Stimulated activated CD4-positive, alpha-beta T cell treated with anti-CD3 and anti-CD28 coated beads, Interleukin-15, amount 100 ng/mL, for 1 hour (primary cell): ENCODE data around the gene RELN.
"Not testable (repeated sequence)": the region's sequence is repeated elsewhere in the genome, so short reads cannot be mapped to it uniquely, and the experiment has no call there.

ENCODE experiments used
- DNase-seq, 2 donors: peaks; one replicate each; pipeline ENCODE4 v3.0.0-alpha.2; 2020; ENCODE audit warnings: low read depth in 1 of 2, low spot score in 1 of 2

RELN gene

DNA sequence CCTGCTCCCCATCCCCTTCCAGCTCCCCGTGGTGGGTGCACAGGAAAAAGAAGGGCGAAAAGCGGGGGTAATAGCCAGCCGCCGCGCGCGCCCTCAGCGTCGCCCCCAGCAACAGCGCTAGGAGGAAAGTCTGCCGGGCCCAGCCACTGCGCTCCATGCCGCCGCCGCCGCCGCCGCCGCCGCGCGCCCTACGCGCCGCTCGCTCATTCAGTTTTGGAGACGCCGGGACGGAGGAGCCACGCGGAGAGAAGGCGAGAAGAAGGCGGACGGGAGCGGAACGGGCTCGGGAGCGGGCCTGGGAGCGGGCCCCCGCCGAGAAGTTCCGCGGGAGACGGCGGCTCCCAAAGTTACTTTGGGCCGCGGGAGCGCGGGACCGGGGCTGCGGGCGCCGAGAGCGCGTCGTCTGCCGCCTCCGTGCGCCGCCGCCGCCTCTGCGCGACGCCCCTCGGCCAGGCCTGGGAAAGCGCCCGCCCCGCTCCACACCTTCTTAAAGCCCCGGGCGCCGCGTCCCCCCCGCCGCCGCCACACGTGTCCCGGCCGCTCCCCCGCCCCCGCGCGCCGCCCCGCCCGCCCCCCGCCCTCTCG, at the start of gene RELN:
RELN (minus strand) TSS at position 459 of the 585 bp plus-strand sequence; CDS start at position 157, 302 bp downstream.
- DNase-seq, result no peak

- no peak for DNase-seq
Observed at GRCh38 chr7:104038136-104038535, 48.7 kb upstream of the RELN start.

DNA sequence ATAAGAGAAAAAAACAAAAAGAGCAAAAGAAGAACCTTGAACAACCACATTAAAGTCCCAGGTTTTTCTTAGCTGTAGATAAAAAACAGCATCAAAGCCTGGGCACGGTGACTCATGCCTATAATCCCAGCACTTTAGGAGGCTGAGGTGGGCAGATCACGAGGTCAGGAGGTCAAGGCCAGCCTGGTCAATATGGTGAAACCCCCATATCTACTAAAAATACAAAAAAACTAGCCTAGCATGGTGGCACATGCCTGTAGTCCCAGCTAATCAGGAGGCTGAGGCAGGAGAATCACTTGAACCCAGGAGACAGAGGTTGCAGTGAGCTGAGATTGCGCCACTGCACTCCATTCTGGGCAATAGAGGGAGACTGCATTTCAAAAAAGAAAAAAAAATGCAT, 47.4 kb upstream of the RELN start:
- not testable (repeated sequence) for DNase-seq

- no peak for DNase-seq
Observed at GRCh38 chr7:104035351-104035750, 45.9 kb upstream of the RELN start.

- DNase-seq, result no peak
Observed at GRCh38 chr7:104034679-104035078, 45.2 kb upstream of the RELN start.

GRCh38 chr7:104033837-104034236, 44.4 kb upstream of the RELN start:
- DNase-seq, result no peak

- DNase-seq, result no peak
Observed at GRCh38 chr7:104032486-104032885, 43.0 kb upstream of the RELN start.

GRCh38 chr7:104029765-104030164, 40.3 kb upstream of the RELN start:
- DNase-seq, result no peak

DNA sequence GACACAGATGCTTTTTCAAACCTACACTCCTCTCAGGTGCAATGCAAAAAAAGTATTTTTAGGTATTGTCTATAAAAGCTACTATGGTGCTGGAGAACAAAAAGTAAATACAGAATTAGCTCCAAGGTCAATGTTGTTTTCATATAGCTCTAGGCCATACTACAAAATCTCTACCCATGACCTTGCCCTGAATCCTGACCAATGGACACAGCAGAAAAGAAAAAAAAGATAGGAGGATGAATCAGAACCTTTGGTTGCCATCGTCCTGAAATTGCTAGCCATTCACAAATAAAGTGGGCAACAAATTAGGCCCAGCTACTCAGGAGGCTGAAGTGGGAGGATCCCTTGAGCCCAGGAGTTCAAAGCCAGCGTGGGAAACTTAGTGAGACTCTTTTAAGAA, 35.2 kb upstream of the RELN start:
- DNase-seq, result no peak

DNA sequence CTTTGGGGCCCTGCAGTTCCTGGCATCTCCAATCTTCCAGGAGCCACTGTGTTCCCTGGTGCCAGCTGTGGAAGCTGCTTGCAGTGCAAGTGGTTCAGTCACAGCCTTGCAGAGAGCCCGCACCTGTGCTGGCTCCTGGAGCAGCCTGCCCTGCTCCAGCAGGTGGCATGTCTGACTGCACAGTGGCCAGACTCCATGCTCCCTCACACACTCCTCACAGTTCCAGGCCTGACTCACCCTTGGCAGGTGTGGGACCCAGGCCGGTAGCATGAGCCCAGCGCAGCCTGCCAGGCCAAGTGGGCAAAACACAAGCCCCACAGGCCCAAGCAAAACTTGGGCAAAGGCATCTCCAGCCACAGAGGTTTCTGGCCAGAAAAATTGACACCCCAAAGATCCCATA, 33.6 kb upstream of the RELN start:
- DNase-seq, result no peak

DNA sequence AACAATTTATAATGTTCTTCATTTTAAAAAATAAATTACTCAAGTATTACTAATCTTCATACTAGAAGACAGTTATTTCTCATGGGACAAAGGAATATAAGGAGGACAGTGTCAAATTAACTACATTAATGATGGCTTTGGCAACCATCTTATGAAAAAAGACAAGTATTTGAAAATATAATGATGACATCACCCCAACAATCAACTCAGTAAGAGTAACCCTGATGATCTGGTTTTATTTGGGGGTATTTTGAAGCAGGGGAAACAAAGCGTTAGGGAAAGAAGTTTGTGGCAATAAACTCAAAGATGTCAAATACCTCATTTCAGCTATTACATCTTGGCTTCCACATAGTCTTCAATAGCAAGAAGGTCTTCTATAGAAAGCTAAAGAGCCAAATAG, 29.0 kb upstream of the RELN start:
- DNase-seq, result no peak

DNA sequence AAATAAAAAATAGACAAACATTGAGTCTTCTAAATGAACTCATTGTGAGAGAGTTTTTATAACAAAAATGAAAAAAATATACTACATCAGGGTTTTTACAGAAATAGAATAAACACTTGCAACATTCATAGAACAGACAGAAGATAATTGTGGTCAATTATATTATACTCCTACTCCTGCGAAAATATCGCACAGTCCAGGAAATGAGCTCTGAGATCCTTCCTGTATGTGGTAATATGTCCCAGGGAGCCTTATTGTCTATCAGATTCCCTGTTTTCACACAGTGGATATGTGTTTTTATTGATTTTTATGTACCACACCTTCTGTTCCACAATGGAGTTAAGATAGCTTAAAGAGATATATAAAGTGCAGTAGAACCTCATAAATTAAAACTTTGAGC, 27.5 kb upstream of the RELN start:
- DNase-seq, result no peak

GRCh38 chr7:104012835-104013234, 23.4 kb upstream of the RELN start:
- DNase-seq, result no peak

GRCh38 chr7:104011829-104012228, 22.4 kb upstream of the RELN start:
- no peak for DNase-seq

DNA sequence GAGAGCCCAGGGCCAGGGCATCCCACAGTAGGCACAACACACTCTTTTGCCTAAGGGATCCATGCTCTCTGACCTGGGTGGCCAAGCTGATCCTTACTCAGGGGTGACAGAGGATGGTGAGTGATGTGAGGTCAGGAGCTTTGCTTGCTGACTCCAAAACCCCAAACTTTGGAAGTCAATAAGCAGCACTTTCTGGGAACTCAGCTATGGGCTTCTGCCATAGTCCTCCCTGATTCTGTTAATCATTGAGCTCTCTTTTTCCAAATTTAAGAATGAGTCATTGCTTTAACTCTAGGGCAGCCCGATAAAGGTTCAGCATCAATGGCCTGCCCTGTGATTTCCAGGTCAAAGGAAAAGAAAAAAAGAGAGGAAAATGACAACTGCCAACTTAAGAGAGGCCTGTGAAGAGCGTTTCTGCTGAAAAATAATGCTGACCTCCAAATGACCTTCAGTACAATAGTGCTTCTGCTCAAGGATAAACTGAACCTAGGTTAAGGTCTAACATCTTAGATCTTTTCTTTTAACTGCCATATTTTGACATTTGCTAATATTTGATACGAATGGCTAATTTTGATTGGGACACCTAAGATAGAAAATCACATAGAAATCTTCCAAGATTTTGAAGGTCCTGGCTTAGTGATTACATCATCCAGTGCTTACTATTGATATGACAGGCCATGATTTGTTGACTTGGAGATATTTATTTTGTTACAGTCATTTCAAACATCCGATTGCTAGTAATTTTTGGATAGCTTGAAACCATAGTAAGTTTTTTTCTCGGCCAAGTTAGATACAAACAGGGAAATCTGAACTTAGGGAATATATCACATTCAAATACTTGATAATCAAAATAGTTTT, 20.8 kb upstream of the RELN start:
- no peak for DNase-seq

DNA sequence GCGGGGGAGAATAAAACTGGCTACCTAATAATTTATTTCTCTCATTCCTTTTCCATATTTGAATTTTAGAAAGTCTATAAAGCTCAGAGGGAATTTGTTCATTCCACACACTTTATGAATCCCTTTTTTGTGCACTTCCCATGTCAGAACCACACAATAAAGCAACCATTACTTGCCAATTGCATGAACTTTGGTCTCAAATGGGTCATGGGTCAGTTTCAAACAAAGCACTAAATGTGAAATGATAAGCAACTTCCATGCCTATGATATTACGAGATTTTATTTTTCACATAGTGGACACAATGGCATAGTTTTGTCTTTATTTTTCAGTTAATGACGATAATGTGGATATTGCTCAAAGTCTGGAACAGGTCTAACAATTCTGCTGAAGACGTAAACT, 18.6 kb upstream of the RELN start:
- no peak for DNase-seq

DNA sequence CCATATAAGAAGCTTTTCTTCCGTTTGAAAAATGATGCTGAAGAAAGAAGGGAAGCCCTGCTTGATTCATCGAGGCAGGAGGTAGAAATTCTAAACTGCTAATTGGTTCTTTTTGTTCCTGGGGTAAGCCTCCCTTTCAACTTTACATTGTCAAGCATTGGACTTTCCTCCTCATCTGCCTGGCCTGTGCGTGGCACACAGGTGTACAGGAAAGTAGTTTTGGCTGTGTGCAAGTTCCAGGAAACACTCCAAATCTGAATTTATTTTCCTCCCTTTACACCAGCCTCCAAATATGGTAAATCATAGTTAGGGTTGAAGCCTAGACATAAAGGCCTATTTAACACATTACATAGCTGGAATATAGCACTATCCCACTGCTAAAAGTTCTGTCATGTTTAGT, 18.2 kb upstream of the RELN start:
- no peak for DNase-seq

- DNase-seq, result no peak
Observed at GRCh38 chr7:104005197-104005596, 15.7 kb upstream of the RELN start.

DNA sequence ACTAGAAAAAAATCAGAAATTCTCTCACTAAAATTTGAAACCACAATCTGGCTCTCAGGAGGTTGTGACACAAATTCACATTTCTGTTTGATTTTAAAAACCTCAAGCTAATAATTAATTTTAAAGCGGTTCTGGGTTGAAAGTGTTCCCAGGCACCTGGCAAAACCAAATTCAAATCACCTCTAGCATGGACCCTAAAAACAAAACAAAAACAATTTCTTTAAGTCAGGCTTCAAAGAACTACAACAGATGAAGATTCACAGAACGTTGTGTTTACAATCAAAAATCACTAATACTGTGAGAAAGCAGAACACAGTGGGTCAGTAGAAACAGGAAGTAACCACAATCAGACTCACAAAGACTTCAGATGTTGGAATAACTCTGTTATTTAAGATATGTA, 7.2 kb upstream of the RELN start:
- DNase-seq, result no peak

DNA sequence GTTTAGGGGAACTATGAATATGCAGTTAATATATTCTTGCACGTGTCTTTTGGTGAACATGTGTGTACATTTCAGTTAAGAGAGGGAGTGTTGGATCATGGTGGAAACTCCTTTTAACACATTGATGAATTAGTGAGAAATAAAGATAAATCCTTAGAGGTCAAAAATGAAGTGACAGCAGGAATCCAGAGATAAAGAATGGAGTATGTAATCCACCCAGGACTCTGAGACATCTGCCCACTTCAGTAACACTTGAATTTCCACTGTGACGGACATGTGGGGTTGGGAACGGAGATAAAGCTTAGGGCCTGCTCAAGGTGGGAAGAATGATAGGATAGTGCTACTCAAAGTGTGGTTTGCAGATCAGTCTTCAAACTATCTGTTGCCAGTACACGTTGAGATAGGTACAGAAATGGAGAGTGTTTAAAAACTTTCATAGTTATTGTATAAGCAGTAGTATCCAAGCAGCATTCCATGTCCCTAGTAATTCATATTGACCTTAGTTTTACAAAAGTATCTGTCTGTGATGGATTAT, 6.6 kb upstream of the RELN start:
- no peak for DNase-seq

- DNase-seq, result no peak
Observed at GRCh38 chr7:103995554-103995953, 6.1 kb upstream of the RELN start.

- no peak for DNase-seq
Observed at GRCh38 chr7:103993551-103993950, 4.1 kb upstream of the RELN start.

- no peak for DNase-seq
Observed at GRCh38 chr7:103991406-103991805, 1.9 kb upstream of the RELN start.
